MCF 10A (cell line): ENCODE results near the gene NIM1K. TPM values are rescaled to one million over a fixed set of nuclear protein-coding genes. Genes with fewer than 3 reads are reported as not detected.
A peak's percentile ranks its signal among the peaks of the same experiment; 100 is the strongest.

Experiments used
- BruUV-seq: library from RNA; stranded (reverse); fragments of 400-500 nt; replicated peaks from 2 replicates; lab custom pipeline; 2021; lab: Mats Ljungman, UMichigan
- CTCF ChIA-PET: fragments of 300-600 bp; sonication (Branson Sonifier 250); formaldehyde crosslinking; extraction: SDS; loops from one replicate; lab custom pipeline; 2021; ENCODE audit warnings: antibody characterized with exemption, inconsistent platforms; lab: Yijun Ruan, JAX
- POLR2A ChIA-PET: fragments of 300-600, 350-650 bp; sonication (Branson Sonifier 250); formaldehyde crosslinking; extraction: SDS; loops from one replicate; lab custom pipeline; 2020; ENCODE audit warnings: antibody characterized with exemption, inconsistent platforms; lab: Yijun Ruan, JAX
- DNase-seq: peaks from one replicate; pipeline ENCODE4 v3.0.0-alpha.2; 2018; ENCODE audit not compliant: unreplicated experiment
- H3K27ac Mint-ChIP-seq: one replicate; pipeline ENCODE4 v1.8.0; 2022; ENCODE audit warnings: mild to moderate bottlenecking, low read depth, mixed read lengths; ENCODE audit not compliant: unreplicated experiment
- H3K27me3 Mint-ChIP-seq: one replicate; pipeline ENCODE4 v1.8.0; 2022; ENCODE audit warnings: mixed read lengths; ENCODE audit not compliant: insufficient read depth, unreplicated experiment
- H3K36me3 Mint-ChIP-seq: one replicate; pipeline ENCODE4 v1.8.0; 2022; ENCODE audit warnings: mild to moderate bottlenecking, moderate library complexity, mixed read lengths; ENCODE audit not compliant: insufficient read depth, unreplicated experiment
- H3K4me1 Mint-ChIP-seq: one replicate; pipeline ENCODE4 v1.8.0; 2022; ENCODE audit warnings: mixed read lengths; ENCODE audit not compliant: insufficient read depth, unreplicated experiment
- H3K4me3 Mint-ChIP-seq: one replicate; pipeline ENCODE4 v1.8.0; 2022; ENCODE audit warnings: mild to moderate bottlenecking, moderate library complexity, mixed read lengths; ENCODE audit not compliant: unreplicated experiment
- H3K9me3 Mint-ChIP-seq: one replicate; pipeline ENCODE4 v1.8.0; 2022; ENCODE audit warnings: mixed read lengths; ENCODE audit not compliant: unreplicated experiment
- intact Hi-C: fragments of 100-400 bp; cut with micrococcal nuclease; formaldehyde crosslinking; loops from 2 replicates; pipeline ENCODE4 v1.14.1; 2022
- total RNA-seq: library from RNA; stranded (reverse); gene quantifications from 2 replicates; pipeline ENCODE4 v1.2.3, GENCODE V29; 2022
- TF ChIP-seq, protein P1 (sequence below): fragments of 200-600 bp; IDR thresholded peaks from one replicate; pipeline ENCODE4 v1.8.0; 2022; ENCODE audit warnings: antibody characterized with exemption, mild to moderate bottlenecking; ENCODE audit not compliant: unreplicated experiment

NIM1K gene
- total RNA-seq, 1 experiment from 2014 or later = not detected

GRCh38 chr5:43313035-43313853 is 121.2 kb downstream of the NIM1K start, which contains the start of gene HMGCS1:
Gene HMGCS1, minus strand, starts transcription at chr5:43313412. Its CDS starts 14,447 bp downstream, at chr5:43298965.
- no TSS peak for BruUV-seq
- Mint-ChIP-seq H3K27me3 (no peaks in the 10 kb centered on the region), H3K27ac (peak within 1 kb of the TSS; percentile 96), H3K9me3 (no peaks in the 10 kb centered on the region), H3K4me3 (peak within 1 kb of the TSS; percentile 100), H3K4me1 (peaks cover 53% of the 10 kb centered on the region), H3K36me3 (peaks cover 21% of the 10 kb centered on the region)
- intact Hi-C loops = loop anchor here (2.0 kb wide), 1 partner anchor 170 kb away; the partner anchor contains the start of gene TMEM267
- TF ChIP-seq, protein P1, sequence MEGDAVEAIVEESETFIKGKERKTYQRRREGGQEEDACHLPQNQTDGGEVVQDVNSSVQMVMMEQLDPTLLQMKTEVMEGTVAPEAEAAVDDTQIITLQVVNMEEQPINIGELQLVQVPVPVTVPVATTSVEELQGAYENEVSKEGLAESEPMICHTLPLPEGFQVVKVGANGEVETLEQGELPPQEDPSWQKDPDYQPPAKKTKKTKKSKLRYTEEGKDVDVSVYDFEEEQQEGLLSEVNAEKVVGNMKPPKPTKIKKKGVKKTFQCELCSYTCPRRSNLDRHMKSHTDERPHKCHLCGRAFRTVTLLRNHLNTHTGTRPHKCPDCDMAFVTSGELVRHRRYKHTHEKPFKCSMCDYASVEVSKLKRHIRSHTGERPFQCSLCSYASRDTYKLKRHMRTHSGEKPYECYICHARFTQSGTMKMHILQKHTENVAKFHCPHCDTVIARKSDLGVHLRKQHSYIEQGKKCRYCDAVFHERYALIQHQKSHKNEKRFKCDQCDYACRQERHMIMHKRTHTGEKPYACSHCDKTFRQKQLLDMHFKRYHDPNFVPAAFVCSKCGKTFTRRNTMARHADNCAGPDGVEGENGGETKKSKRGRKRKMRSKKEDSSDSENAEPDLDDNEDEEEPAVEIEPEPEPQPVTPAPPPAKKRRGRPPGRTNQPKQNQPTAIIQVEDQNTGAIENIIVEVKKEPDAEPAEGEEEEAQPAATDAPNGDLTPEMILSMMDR = no peak
- DNase-seq = peak; percentile 99
- POLR2A ChIA-PET = interaction anchor here (0.6 to 4.0 kb wide), 44 partner anchors 15 to 1079 kb away, joined by 3 to 52 read pairs (median 4); partner anchors contain the start of genes C5orf34, NIM1K, TMEM267 and ZNF131
- CTCF ChIA-PET = interaction anchor here (0.6 to 7.1 kb wide), 8 partner anchors 10 to 799 kb away, joined by 3 to 83 read pairs (median 4); partner anchors contain the start of gene TMEM267

DNA sequence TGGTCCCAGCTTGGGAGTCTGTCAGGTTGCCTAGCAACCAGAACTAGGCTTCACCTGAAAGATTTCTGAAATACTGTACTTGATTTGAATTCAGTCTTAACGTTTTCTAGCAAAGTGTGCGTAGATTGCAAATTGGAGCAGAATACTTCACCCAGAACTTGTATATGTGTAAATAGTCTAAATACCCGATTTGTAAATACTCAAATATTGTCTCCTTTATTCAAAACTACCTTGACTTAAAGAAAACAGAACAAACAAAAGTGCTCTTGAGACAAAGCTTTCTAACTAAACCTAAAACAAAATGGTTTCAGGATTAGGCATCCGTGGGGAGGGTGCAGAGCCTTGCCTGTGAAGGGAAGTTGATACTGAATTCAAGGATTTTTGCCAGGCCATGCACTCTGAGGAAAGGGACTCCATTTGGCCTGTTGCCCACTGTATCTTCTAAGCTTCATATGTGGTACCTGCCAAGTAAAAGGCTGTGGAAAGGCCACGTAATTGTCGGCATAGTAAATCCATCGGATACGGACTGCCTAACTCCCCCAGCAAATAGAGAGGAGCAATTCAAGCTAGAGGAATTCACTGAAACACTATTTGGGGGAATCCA is 121.9 kb downstream of the NIM1K start:
- TF ChIP-seq, protein P1 = no peak
- BruUV-seq = TSS peak; percentile 86
- CTCF ChIA-PET = interaction anchor here (0.6 to 7.1 kb wide), 3 partner anchors 75 to 268 kb away, joined by 3 to 83 read pairs (median 12); partner anchors contain the start of gene TMEM267
- intact Hi-C loops = loop anchor here (2.0 kb wide), 1 partner anchor 169 kb away; the partner anchor contains the start of gene TMEM267
- H3K27me3 Mint-ChIP-seq = no peaks in the 10 kb centered on the region
- H3K4me3 Mint-ChIP-seq = peak overlapping the region; percentile 100
- peaks cover 19% of the 10 kb centered on the region for H3K36me3 Mint-ChIP-seq
- H3K27ac Mint-ChIP-seq = peak overlapping the region; percentile 96
- H3K9me3 Mint-ChIP-seq = no peaks in the 10 kb centered on the region
- POLR2A ChIA-PET = interaction anchor here (0.6 to 4.0 kb wide), 29 partner anchors 15 to 330 kb away, joined by 3 to 52 read pairs (median 4); partner anchors contain the start of genes C5orf34, NIM1K, TMEM267 and ZNF131
- DNase-seq = peak; percentile 28
- peaks cover 46% of the 10 kb centered on the region for H3K4me1 Mint-ChIP-seq

DNA sequence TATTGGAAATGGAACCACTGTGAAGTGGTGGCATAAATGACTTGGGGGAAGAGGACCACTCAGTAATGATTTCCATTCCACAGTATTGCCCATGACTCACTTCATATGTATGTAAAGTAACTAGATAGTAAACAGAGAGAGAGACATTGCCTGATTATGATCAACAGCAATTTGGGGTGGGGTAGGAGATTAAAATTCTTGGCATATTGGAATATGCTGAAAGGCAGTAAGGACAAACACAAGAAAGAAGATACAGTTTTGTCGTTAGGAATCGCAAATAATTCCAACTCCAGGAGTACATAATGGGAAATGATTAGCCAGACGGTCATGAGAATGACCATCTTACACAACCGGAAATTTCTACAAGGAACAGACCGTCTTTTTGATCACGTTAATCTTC is 122.7 kb downstream of the NIM1K start:
- no peak for DNase-seq
- H3K4me3 Mint-ChIP-seq = no peak overlapping the region
- TF ChIP-seq, protein P1 = no peak
- H3K4me1 Mint-ChIP-seq = peaks cover 38% of the 10 kb centered on the region
- CTCF ChIA-PET = interaction anchor here (7.1 kb wide), 1 partner anchor 74 kb away, joined by 83 read pairs; no protein-coding TSS in a partner anchor
- POLR2A ChIA-PET = interaction anchor here (1.0 to 4.0 kb wide), 7 partner anchors 21 to 194 kb away, joined by 3 to 52 read pairs (median 20); partner anchors contain the start of genes TMEM267 and ZNF131
- peak overlapping the region; percentile 96 for H3K27ac Mint-ChIP-seq
- BruUV-seq = no TSS peak
- no peaks in the 10 kb centered on the region for H3K9me3 Mint-ChIP-seq
- H3K27me3 Mint-ChIP-seq = no peaks in the 10 kb centered on the region
- peaks cover 11% of the 10 kb centered on the region for H3K36me3 Mint-ChIP-seq
- intact Hi-C loops = no loop called here
